GM19455 (cell line): ENCODE measurements around the gene KCTD2.
"Not testable (repeated sequence)": the region's sequence is repeated elsewhere in the genome, so short reads cannot be mapped to it uniquely, and the experiment has no call there.

Experiments
- ATAC-seq: cut with Tn5 transposase; IDR thresholded peaks from one replicate; pipeline ENCODE4 v1.9.1; 2021; ENCODE audit not compliant: unreplicated experiment

KCTD2 gene

GRCh38 chr17:75049057-75049456, 2.0 kb downstream of the KCTD2 start:
- ATAC-seq = no peak

- no peak for ATAC-seq
Measured at GRCh38 chr17:75049706-75050105, 2.7 kb downstream of the KCTD2 start.

- no peak for ATAC-seq
Measured at GRCh38 chr17:75051941-75052340, 4.9 kb downstream of the KCTD2 start.

- no peak for ATAC-seq
Measured at GRCh38 chr17:75059369-75060345, 12.6 kb downstream of the KCTD2 start.

GRCh38 chr17:75060434-75061054, 13.5 kb downstream of the KCTD2 start:
- no peak for ATAC-seq

- no peak for ATAC-seq
Measured at GRCh38 chr17:75061055-75061438, 14.0 kb downstream of the KCTD2 start.

GRCh38 chr17:75061618-75062017, 14.6 kb downstream of the KCTD2 start:
- no peak for ATAC-seq

GRCh38 chr17:75063201-75063600, 16.2 kb downstream of the KCTD2 start:
- ATAC-seq = no peak

- no peak for ATAC-seq
Measured at GRCh38 chr17:75063626-75064025, 16.6 kb downstream of the KCTD2 start.

- no peak for ATAC-seq
Measured at GRCh38 chr17:75064040-75064439, 17.0 kb downstream of the KCTD2 start.

- ATAC-seq = no peak
Measured at GRCh38 chr17:75064460-75064859, 17.4 kb downstream of the KCTD2 start.

GRCh38 chr17:75064867-75065561, 18.0 kb downstream of the KCTD2 start:
- no peak for ATAC-seq

GRCh38 chr17:75065562-75066151, 18.6 kb downstream of the KCTD2 start:
- no peak for ATAC-seq

- ATAC-seq = no peak
Measured at GRCh38 chr17:75067856-75068255, 20.8 kb downstream of the KCTD2 start.

GRCh38 chr17:75068750-75069149, 21.7 kb downstream of the KCTD2 start:
- ATAC-seq = no peak

- ATAC-seq = no peak
Measured at GRCh38 chr17:75069783-75070182, 22.8 kb downstream of the KCTD2 start.

- not testable (repeated sequence) for ATAC-seq
Measured at GRCh38 chr17:75071478-75072271, 24.6 kb downstream of the KCTD2 start.

- not testable (repeated sequence) for ATAC-seq
Measured at GRCh38 chr17:75072909-75073308, 25.9 kb downstream of the KCTD2 start.

- no peak for ATAC-seq
Measured at GRCh38 chr17:75073618-75074047, 26.6 kb downstream of the KCTD2 start.

GRCh38 chr17:75074532-75074931, 27.5 kb downstream of the KCTD2 start:
- no peak for ATAC-seq
